ENCODE data around the gene CIAO2B.

CIAO2B gene

GRCh38 chr16:66923866-66924265 lies 10.3 kb downstream of the CIAO2B start:
- no peak for FAIRE-seq
- no peak for DNase-seq (ENCODE audit: insufficient read length, low spot score)

DNA sequence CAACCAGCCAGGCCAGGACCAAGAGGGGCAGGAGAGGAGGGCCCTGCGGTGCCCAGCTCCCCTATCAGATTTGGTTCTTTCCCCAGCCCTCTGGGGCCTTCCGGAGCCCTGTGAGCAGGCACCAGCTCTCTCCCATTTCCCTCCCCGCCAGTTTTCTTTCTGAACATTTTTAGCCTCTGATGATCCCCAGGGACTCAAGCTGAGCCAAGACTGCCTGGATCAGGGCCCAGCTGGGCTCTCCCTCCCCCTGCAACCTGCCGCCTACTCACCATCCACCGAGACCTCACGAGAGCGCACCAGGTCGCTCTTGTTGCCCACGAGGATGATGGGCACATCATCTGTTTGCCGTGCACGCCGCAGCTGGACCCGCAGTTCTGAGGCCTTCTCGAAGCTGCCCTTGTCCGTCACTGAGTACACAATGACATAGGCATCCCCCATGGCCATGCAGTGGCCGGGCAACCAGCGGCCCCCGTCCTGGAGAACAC lies 10.9 kb downstream of the CIAO2B start:
- no peak for FAIRE-seq
- DNase-seq (ENCODE audit: insufficient read length, low spot score) = no peak

- DNase-seq (ENCODE audit: insufficient read length, low spot score) = no peak
- no peak for FAIRE-seq
Observed at GRCh38 chr16:66921729-66922450, 12.3 kb downstream of the CIAO2B start.

DNA sequence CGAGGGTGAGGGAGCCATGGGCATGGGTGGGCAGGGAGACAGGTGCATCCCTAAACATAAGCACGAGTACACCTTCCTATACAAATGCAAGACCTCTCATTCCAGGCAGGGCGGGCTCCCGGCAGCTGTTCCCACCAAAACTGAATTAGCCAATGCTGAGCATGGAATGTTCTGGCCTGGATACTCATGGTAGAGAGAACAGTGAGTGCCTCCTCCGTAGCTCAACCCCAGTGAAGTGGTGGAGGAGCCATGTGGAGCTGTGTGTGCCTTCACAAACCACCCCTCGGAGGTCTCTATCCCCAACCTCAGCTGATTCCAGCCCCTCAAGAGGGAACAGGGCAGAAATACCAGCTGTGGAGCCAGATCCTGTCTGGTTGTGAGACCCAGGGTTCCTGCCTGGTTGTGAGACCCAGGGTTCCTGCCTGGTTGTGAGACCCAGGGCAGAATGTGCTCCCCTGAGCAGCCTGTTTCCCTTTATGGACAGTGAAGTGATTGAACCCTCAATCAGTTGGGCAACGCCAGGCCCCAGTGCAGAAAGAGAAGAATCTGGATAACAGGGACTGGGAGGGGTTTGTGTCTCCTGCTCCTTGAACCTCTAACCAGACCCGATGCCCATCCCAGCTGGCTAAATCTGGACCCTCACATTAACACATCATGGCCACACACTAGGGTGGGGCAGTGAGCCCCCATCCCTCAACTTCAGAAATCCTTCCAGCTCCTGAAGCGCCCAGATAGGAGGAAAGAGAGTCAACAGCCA lies 13.1 kb downstream of the CIAO2B start:
- no peak for FAIRE-seq
- DNase-seq (ENCODE audit: insufficient read length, low spot score) = no peak

DNA sequence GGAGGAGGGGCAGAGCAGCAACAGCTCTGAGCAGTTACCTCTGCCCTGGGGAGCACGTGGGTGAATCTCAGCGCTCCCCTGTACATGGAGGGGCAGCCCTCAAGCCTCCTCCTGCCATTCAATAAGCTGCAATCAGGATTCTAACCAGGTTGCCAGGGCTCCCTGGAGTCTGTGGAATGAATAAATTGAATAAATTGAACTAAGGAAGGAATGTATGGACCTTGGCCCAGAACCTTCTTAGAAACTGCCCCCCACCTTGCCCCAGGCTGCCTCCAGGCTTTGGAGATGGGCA lies 14.0 kb downstream of the CIAO2B start:
- FAIRE-seq = no peak
- DNase-seq (ENCODE audit: insufficient read length, low spot score) = no peak

DNA sequence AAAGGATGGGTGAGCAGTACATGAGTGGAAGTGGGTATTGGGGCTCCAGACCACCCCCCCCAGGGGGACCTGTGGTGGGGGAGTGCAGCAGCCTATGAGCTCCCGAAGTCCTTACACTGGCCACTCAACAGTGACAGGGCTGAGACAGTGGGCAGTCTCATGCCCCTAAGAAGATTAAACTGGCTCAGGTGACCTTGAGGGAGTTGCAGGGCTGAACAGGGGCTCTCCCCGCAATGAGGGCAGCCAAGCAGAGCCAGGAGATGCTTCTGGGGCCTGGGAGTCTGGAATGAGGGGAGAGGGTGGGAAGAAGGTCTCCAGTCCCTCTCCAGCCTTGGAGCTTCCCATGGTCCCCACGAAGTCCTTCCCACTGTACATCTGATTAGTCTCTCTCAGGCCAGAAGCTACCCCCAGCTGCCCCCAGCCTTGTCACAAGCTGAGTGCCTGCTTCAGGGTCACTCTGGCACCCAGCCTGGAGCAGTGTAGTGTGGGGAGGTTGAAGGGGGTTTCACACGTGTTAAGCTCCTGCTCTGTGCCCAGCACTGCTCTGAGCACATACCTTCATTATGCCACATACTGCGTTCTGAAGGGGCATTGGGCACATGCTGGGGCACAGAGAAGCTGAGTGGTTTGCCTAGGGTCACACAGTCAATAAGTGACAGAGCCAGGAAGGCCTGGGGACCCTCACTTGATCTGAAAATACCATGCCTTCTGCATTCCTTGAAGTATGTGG lies 14.5 kb downstream of the CIAO2B start:
- no peak for FAIRE-seq
- DNase-seq (ENCODE audit: insufficient read length, low spot score) = no peak

DNA sequence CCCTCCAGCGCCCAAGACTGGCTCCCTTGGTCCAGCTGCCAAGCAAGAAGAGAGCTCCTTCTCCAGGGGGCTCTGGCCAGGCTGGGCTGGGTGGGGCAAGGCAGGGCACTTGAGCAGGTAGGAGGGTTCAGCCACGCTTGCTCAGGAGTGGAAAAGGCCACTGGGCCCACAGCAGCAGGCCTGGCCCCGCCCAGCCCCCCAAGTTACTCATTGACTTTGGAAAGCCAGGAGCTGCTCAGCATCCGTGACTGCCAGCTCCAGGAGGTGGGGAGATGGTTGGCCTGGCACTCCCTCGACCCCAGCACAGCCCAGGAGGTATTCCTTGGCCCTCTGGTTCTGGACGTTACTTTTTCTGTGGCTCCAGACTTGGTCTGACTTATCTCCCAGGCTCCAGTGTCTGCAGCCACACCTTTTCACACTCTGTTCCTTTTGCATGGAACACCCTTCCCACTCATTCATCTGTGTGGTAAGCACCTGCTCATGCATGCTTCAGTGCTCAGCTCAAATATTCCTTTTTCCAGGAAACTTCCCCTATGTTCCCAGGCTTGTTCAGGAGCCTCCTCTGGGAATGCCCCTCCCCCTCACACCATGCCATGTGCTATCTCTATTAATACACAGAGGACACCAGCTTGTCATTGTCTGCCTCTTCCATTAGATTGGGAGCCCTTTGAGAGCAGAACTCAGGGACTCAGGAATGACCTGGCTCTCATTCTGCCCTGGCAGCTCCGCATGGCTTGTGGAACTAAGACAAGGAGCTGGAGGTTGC lies 15.2 kb downstream of the CIAO2B start, which contains the start of gene CDH16:
Gene CDH16 (minus strand): TSS at position 83 of the 766 bp plus-strand sequence. CDS start 820 bp downstream, outside the sequence.
- no peak for FAIRE-seq
- DNase-seq (ENCODE audit: insufficient read length, low spot score) = no peak

DNA sequence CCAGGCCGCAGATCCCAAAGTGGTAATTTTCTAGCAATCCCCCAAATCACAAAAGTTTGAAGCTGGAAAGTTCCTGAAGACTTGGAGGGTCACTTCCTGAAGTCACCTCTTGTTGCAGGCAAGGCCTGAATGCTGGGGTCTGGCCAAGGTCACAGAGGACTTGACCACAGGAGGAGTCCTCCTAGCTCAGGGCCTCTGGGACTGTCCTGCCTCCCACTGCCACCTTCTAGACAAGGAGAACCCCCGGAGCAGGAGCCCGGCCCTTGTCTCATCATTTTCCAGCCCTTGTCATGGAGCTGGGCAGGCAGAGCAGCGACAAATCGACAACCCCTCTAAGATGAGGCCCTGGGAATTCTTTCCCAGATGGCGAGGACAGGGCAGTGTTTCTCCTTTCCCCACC lies 15.8 kb downstream of the CIAO2B start:
- no peak for FAIRE-seq
- no peak for DNase-seq (ENCODE audit: insufficient read length, low spot score)

DNA sequence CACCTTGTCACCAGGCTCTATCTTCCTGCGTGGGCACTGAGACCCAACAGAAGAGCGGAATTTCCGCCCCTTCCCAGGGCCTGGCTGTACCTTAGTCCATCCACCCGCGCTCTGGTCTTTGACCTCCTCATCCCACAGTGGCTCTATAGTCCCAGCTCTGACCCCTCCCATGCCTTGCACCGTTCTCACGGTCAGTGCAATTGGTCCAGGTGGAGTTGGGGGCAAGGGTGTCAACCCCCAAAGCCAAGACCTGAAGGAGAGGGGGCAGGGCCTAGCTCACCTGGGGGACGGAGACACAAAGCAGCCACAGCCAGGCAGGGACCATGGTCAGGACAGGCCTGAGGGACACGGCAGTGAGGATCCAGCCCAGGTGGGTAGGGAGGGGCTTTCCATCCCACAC lies 16.5 kb downstream of the CIAO2B start:
- DNase-seq (ENCODE audit: insufficient read length, low spot score) (no peak), FAIRE-seq (no peak)

- no peak for FAIRE-seq
- no peak for DNase-seq (ENCODE audit: insufficient read length, low spot score)
Observed at GRCh38 chr16:66916518-66916917, 17.7 kb downstream of the CIAO2B start.

DNA sequence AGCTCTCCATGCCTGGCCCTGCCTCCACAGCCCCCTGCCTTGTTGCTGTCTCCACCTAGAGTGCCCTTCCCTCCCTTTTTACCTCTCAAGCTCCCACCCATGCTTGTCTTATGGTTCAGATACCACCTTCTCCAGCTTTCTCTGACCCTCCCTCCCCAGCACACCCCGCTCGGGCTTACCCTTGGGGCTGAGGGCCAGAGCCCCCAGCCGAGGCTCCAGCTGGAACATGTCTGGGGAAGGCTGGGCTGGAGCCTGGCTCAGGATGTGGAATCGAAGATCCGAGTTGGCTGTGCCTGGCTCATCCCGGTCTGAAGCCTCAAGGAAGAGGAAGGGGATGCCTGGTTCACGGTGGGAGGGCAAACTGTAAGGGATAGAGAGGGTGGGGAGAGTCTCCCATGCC lies 19.2 kb downstream of the CIAO2B start:
- no peak for DNase-seq (ENCODE audit: insufficient read length, low spot score)
- FAIRE-seq = no peak

- no peak for FAIRE-seq
- DNase-seq (ENCODE audit: insufficient read length, low spot score) = no peak
Observed at GRCh38 chr16:66914541-66914940, 19.7 kb downstream of the CIAO2B start.

GRCh38 chr16:66913711-66914110 lies 20.5 kb downstream of the CIAO2B start:
- no peak for DNase-seq (ENCODE audit: insufficient read length, low spot score)
- no peak for FAIRE-seq

GRCh38 chr16:66913081-66913480 lies 21.1 kb downstream of the CIAO2B start:
- FAIRE-seq (no peak), DNase-seq (ENCODE audit: insufficient read length, low spot score) (no peak)

DNA sequence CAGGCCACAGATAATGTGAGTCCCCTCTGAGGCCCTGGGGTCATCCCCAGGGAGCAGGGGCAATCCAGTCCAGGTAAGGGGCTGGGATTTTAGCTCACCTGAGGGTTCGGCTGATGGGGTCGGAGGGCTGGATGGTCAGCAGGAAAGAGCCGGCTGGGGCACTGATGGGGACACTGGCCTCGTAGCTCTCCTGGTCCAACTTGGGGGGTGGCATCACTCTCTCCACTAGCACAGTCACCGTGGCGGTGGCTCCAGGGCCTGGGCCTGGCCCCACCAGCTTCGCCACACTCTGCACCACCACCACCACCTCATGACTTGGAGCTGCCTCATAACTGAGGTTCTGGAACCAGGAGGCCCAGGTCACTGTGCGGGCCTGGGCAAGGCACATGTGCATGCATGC lies 22.4 kb downstream of the CIAO2B start:
- no peak for DNase-seq (ENCODE audit: insufficient read length, low spot score)
- FAIRE-seq = no peak

DNA sequence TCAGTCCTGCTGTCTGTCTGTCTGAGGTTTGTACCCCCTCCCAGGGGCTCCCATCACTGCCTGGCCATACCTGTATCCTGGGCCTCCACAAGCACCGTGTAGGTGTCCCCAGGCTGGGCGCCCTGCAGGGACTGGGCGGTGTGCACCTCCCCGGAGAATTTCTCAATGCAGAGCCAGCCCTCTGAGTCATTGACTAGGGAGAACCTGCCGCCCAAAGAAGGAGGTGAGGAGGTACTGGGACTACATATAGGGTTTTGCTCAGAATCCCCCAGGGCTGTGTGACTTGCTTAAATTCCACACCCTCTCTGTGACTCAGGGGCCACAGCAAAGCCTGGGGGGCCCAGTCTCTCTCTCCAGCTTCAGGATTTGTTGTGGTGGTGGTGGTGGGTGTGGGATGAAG lies 23.1 kb downstream of the CIAO2B start:
- no peak for DNase-seq (ENCODE audit: insufficient read length, low spot score)
- no peak for FAIRE-seq

DNA sequence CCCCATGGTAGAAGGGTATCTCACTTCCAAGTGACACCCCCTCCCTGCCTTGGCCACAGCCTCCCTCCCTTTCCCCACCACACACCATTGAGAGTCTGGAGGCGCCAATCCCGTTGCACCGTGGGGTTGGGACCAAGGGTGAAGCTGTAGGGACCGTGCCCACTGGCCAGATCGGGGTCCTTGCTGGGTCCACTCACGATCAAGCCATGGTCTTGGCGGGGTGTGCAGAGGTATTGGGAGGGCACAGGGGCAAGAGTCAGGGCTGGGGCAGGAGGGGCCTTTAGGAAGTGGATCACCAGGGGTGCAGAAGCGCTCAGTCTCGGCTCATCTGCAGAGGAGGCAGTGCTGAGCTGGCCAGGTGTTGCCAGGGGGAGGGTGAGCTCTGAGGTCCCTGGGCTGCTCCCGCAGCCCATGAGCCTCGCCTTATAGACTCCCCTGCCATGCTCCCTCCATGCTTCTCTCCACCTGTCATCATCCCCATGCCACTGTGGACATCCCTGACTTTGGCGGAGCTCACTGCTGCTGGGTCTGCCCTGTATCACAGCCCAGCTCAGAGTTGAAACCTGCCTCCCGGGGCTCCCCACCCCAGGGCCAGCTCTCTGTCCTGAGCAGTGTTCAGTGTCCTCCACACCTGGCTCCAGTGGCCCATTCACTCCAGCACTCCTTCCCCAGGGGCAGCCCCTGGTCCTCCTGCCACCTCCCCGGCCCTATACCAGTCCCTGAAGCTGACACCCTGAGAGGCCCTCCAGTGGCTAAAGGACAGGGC lies 23.8 kb downstream of the CIAO2B start:
- DNase-seq (ENCODE audit: insufficient read length, low spot score) (no peak), FAIRE-seq (no peak)

DNA sequence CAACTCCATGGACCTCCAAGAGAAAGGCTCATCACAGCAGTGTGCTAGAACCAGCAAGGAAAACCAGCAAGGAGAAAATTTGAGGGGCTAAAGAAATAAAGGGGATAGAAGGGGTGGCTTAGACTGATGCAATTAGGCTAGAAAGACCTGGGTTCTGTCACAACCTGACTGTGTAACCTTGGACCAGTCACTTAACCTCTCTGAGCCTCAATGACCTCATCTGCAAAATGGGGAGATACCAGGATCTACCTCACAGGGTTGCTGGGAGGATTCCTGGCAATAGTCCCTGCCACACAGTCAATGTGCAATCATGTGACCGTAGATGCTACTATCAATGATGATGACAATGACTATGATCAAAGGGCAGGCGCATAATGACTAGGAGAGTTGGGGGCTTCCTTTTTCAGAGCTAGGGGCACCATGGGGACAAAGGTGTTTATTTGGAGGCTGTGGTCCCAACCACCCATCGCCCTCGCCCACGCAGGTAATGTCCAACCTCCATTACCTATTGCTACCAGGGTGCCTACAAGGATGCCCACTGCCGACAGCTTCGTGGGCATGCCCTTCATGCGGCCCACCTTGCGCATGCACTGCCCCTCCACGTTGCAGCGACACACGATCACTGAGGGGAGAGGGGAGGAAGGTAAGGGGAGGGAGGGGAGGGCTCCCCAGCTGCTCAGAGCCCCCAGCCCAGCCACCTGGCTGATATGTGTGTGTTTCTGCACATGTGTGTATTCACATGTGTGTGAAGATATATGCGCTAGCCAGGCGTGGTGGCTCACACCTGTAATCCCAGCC lies 25.2 kb downstream of the CIAO2B start:
- FAIRE-seq (no peak), DNase-seq (ENCODE audit: insufficient read length, low spot score) (no peak)

DNA sequence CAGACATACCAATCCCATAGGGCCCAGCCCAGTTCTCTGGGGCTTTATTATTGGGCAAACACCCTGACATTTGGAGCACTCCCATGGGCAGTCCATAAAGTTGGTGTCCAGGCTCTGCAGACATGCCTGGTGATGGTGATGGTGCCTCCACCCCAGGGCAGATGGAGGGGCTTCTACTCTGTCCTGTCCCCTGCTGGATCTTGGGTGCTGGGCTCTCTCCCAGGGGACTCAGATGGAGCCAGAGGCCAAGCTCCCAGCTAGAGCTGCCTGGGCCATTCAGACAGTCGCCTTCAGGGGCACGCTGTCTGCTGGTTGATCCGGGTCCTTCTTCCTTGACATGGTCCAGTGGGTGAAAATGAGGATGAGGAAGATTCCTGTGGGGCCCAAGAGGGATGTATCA lies 26.1 kb downstream of the CIAO2B start:
- FAIRE-seq (no peak), DNase-seq (ENCODE audit: insufficient read length, low spot score) (no peak)
